Stimulated activated CD4-positive, alpha-beta T cell treated with anti-CD3 and anti-CD28 coated beads, Interleukin-4, amount 100 ng/mL, for 1 hour (primary cell): ENCODE measurements around the gene PRKAR2B.
"Not testable (repeated sequence)": the region's sequence is repeated elsewhere in the genome, so short reads cannot be mapped to it uniquely, and the experiment has no call there.

Experiments
- DNase-seq: peaks from one replicate; pipeline ENCODE4 v3.0.0-alpha.2; 2020

Gene PRKAR2B

DNA sequence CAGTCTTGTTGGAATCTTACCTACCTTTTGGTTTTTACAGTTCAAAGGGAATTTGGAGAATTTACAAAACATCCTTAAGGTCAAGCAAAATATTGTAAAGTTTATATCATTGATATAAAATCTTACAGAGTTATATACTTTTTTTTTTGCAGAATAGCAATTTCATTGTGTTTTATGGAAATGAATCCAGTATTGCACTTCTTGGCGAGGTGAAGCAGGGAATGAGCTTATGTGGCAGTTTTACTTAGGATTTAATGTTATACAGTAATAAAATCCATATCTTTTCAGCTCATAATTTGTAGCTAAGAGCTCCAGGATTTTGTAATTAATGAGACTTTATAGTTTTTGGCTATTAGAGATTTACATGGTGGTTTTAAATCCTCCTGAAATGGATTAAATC is 5.0 kb downstream of the PRKAR2B start:
- no peak for DNase-seq

DNA sequence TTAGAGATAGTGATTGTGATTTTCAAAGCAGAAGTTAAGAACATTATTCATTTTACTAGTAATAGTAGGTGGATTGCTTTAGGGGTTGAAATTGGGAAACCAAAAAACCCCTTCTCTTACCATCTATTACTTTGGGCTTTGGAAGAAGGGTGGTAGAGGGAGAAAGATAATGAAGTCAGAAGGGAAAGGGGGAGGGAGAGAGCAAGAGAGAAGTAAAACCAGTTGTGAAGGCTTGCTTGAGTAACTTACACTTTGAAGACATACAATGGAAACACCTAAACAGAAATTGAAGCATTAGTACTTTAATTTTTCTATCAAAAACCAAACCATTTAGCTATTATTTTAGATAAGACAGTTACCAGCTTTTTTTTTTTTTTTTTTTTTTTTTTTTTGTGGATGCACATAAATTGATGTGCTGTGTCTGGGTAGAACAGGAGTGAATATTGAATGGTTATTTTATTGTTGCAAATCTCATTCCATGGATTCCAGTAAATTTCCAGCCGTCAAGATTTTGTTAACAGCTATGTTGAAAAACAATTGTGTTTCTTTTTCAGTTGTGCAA is 5.5 kb downstream of the PRKAR2B start:
- DNase-seq = no peak

DNA sequence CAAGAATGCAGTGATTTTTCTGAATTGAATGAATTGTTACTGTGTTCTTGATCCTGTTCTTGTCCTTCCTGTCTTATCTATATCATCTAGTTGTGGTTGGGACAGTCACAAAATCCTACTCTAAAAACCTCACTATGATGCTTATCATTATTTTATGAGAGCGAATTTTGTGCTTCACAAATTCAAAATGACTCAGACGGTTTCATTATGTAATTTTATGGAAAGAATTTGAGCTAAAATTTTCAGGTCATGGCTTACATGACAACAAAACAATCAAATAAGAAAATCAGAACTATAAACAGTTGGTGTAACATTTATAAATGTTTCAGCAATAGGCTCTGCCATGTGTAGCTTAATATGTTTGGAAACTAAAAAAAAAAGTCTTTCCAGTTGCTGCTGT is 6.9 kb downstream of the PRKAR2B start:
- no peak for DNase-seq

DNA sequence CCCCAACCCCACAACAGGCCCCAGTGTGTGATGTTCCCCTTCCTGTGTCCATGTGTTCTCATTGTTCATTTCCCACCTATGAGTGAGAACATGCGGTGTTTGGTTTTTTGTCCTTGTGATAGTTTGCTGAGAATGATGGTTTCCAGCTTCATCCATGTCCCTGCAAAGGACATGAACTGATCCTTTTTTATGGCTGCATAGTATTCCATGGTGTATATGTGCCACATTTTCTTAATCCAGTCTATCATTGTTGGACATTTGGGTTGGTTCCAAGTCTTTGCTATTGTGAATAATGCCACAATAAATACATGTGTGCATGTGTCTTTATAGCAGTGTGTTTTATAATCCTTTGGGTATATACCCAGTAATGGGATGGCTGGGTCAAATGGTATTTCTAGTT is 10.5 kb downstream of the PRKAR2B start:
- not testable (repeated sequence) for DNase-seq

DNA sequence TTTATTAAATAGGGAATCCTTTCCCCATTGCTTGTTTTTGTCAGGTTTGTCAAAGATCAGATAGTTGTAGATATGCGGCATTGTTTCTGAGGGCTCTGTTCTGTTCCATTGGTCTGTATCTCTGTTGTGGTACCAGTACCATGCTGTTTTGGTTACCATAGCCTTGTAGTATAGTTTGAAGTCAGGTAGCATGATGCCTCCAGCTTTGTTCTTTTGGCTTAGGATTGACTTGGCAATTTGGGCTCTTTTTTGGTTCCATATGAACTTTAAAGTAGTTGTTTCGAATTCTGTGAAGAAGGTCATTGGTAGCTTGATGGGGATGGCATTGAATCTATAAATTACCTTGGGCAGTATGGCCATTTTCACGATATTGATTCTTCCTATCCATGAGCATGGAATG is 11.6 kb downstream of the PRKAR2B start:
- DNase-seq = not testable (repeated sequence)

DNA sequence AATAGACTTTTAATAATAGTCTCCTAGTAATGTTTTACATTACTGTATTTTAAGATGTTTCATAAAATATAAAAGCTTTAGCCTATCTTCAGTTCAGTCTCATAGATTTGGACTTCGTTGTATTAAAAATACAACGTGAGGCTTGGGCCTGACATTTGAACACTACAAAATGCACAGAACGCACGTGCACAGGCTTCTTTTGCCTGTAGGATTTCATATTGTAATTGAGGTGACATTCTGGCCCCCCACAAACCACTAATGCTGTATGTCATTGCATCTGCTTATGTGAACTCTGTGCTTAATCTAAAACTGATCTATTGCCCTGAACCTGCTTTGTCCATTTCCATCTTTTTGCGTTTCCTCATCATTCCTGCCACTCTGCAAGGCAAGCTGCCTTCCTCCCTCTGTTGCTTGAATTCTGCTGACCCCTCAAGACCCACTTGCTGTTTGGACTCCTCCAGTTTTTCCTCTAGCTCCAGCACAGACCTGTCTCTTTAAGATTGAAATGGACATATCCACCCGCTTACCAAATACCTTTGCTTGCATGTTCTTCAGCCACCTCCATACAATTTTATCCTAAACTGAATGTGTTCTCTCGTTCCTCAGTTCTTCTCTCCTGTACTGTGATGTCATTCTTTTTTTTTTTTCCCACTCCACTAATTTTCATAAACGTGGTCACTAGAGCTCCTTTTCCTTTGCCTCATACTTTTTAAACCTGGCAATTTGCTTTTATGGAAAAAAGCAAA is 12.4 kb downstream of the PRKAR2B start:
- no peak for DNase-seq

DNA sequence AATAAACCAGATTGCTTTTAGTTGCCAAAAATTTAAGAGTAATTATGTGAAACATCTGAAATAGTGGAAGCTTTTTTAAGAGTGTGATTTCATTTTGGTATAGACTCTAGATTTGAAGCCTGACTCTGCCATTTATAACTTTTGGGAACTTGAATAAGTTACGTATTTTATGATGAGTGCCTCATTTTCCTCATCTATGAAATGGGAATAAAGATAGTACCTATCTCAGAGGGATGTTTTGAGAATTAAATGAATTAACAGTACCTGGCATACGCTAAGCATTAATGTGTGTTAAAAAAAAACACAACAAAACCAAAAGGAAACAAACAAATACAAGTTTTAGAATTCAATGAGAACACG is 12.9 kb downstream of the PRKAR2B start:
- no peak for DNase-seq

DNA sequence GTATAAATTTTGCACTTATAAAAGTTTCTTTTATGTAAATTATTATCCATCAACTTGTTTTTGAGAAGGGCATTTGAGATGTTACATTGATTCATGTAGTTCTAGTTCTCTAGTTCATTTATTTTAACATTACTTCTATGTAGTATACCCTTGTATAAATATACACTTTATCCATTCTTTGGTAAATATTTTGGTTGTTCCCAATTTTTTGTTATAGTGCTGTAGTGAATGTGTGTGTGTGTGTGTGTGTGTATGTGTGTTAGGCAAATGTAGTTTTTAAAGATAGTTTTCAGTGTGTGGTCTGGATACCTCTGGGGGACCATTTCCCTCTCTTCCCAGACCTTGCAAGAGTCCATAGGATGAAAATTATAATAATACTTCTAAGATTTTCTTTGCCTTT is 15.0 kb downstream of the PRKAR2B start:
- no peak for DNase-seq

DNA sequence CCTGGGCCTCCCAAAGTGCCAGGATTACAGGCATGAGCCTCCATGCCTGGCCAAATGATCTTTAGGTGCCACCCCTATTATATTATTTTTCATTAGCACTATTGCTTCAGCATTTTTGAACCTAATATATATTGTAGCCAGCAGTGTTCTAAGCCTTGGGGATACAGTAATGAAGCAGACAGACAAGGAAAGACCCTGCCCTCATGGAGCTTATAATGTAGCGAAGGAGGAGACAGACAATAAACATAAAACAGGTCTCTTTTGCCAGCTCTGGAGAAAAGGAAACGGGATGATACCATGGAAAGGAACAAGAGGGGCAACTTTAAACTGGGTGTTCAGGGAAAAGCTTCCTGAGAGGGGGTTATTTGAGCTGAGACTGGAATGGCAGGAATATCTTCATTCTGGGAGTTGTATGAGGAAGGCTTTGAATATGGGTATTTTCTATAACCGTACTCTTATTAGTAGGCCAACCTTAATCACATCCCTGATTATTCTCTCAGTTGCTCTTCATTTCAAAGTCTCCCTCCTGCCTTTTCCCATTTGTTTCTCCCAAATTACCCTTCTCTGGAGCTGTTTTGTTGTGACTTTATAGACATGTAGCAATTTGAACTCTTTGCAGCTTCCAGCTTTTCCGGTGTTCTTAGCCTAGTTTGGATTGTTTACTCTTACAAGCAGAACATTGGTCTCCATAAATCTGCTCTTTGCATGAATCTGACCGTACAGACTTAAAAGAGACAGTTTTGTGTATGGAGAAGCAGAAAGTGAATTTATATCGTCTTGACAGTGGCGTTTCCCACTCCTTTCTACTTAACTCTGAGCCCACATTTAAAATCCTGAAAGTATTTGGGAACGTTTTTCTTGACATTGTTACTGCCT is 19.0 kb downstream of the PRKAR2B start:
- DNase-seq = no peak

DNA sequence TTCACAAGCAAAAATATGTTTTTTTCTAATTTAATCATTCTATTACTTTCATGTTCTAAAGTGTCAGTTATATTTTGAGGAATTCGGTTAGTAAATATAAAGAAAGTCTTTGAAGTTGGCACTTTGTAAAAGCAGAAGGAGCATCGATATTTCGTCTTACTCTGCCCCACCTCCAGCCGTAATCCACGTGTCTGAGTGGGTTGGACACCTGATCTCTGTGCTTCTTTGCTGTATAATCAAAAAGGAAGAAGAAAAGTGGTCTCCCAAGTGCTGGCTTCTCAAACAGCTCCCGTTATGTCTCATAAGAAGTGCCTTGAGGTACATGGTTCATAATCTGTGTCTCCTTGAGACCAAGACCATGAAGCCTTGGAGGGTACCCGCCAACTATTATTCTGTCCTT is 19.8 kb downstream of the PRKAR2B start:
- no peak for DNase-seq

DNA sequence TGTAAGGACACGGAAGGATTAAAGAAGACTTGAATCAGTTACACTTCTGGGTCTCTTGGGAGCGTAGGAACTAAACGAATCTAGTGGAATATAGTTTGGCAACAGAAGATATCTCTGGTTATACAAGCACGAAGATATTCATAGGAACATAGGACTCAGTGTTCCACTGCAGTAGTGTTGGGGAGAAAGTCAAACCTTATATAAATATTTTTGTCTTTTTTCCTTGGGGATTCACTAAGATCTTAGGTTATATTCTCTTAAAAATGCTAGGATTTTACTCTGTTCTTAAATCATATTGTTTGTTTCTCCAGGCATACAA is 21.4 kb downstream of the PRKAR2B start:
- DNase-seq = no peak

DNA sequence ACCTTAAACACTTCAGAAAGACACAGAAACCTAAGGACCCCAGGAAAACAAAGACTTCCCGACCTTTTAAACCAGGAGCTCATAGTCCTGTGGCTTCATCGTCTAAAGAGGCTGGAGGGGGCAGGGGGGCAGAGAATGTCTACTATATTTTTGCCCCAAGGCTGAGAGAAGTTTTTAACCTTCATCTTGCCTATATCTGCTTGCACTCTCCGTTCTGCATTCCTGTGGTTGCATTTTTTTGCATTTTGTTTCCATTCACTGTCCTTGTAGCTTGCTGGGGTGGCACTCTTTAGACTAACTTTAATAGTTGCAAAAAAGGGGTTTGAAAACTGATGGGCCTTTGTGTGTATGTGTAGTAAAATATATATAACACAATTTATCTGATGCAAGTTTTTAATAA is 23.7 kb downstream of the PRKAR2B start:
- DNase-seq = no peak

DNA sequence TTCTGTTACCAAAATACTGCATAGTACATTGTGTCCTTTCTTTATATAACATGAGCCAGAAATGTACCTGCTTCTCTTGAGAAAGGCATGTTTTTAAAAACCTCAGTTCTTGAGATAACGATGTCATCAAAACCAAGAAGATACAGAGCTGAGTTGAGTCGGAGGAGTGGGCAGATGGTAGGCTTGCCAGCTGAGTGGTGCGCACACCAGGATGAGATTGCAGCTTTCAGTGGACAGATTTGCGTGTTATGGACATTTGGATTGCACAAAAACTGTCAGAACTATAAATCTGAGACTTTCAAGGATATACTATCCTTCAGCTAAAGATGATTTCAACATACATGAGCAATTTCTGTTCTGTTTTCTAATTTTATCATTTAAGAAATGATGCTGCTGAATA is 25.0 kb downstream of the PRKAR2B start:
- no peak for DNase-seq

DNA sequence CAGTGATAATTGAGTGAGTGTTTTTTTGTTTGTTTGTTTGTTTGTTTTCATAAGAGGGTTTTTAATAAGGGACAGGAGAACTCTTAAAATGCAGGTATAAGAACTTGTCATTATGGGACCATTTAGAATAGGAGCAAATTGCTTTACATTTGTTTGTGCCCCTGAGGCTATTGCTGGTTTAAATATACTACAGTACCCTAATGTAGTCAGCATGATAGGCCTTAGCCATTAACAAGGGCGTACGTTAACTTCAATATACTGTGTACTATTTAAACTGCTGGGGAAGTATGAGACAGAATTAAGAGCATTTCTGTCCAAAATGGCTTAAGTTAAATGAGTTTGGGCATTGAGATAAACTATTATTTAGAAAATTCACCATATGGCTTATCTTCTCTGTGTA is 26.2 kb downstream of the PRKAR2B start:
- DNase-seq = no peak

DNA sequence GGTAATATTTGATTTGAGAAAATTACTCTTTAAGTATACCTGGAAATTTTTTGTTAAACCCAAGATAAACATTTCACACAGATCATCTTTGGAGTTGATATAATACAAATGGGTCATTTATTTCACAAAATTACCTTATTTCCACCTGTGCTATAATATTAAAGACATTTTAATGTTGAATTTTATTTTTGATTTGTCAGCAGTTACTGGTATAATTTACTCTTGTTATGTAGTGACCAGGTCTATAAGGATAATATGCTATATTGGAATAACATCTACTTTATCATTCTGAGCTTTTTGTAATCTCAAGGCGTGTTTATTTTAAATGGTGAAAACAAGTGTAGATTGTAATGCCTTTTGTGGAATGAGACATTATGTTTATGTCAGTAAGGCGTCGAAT is 26.6 kb downstream of the PRKAR2B start:
- DNase-seq = no peak

DNA sequence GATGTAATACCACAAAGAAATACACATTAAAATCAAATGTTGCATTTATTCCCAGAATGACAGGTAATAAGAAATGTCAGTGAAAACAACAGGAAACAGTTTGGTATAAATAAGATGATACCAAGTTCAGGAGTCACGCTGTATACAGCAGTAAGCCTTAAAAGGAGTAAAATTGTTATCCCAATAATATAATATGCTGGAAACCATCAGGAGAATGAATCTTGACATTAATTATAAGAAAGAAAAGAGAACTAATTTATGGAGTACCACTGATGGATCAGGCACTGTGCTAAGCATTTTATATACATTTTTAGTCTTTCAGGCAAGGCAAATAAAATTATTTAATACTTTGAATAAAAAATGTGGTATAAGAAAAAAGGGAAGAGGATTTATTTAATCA is 27.6 kb downstream of the PRKAR2B start:
- no peak for DNase-seq

DNA sequence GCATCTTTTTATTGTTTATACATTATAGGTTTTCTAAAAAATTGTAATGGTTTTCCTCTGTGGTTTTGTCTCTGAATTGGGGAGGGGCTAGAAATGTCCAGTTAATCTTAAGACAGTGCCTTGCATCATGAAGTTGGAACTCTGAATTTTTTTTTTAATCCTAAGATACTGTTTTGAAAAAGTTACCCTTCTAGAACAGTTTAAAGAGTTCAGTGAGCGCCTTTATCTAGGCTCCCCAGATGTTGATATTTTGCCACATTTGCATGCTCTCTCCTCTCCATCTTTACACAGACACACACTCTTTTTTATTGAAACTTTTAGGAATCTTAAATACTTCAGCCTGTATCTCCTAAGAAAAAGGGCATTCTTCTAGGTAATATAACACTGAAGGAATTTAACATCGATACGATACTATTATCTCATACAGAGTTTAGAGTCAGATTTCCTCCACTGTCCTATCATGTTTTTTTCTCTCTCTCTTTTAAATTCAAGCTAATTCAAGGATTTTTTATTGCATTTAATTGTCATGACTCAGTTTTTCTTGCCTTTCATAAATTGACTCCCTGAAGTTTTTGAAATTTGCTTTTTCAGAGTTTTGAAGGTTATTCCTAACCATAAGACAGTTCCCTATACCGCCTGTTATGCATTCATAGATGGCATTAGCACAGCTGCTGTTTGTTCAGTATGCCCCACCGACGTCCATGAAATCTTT is 31.5 kb downstream of the PRKAR2B start:
- no peak for DNase-seq

DNA sequence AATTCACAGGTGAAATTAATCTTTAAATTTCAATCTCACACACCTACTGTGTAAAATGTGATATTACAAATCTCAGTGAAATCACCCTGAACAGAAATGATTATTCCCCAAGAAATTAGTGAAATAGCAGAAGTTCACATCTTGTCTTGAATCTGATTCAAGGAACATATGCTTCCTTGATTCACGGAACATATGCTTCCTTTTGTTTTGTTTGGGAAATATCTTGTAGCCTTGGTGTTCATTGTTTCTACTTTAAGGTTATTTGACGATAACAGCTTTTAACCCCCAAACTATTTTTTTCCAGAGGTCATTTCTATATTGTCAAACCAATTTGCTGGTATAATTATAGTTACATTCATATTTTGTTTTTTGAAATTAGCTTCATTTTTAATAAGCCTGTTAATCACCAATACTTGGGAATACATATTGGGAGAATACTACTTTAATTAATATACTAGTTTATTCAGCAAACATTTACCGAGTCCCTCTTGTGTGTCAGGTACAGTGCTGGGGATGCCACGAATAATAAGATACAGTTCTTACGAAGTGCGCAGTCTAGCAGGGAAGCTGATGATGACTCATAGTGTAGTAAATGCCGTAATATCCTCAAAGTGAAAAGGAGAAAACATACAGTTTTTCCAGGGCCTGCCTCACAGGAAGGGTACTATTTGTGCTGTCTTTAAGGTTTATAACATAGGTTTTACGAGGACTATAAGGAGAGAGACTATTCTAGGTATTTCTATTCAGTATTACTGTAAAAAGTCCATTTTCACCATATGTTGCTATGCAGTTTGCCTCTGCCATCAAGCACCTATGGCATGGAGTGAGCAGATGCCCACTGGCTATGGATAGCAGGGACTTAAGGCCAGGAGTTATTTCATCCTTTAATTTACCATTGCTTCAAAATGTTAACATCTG is 32.5 kb downstream of the PRKAR2B start:
- no peak for DNase-seq

DNA sequence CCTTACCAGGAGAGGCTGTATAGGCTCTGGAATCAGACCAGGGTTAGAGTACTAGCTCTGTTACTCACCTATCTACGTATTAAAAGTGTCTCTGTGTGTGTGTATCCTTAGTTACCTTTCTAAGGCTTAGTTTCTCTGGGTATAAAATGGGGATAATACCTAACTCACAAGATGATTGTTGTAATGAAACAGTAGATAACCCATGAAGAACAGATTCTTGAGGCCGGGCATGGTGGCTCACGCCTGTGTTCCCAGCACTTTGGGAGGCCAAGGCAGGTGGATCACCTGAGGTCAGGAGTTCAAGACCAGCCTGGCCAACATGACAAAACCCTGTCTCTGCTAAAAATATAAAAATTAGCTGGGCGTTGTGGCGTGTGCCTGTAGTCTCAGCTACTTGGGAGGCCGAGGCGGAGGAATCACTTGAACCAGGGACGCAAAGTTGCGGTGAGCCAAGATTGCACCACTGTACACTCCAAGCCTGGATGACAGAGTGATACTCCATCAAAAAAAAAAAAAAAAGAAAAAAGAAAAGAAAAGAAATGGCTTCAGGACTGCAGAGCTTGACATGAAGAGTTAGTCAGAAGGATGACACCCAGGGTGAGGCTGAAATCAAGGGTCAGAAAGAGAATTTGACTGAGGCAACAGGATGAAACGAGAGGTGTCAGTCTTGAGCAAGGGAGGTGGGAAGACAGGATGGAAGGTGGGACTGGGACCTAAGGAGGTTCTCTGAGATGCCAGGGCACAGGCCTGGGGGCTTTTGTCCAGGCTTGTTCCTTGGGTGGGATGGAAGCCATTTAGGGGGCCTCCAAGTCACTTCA is 33.4 kb downstream of the PRKAR2B start:
- no peak for DNase-seq

DNA sequence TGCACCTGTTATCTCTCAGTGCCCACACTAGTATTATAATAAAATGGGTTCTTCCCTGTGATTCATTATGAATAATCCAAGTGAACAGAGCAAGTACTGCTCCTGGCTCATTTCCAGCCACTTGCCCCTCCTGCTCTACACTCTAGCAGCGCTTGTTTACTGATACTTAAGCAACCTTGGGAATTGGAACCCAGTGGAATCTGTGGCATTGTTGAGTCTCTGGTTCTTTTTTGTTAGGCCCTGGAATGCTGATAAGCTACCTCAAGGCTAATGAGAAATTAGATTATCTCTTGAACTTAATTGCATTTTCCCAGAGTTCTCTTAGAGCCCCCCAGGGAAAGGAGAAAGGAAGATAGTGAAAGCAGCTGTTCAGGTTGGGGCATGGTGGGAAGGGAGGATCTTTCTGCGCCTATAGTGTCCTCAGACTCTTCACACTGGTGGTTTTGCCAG is 34.0 kb downstream of the PRKAR2B start:
- DNase-seq = no peak

DNA sequence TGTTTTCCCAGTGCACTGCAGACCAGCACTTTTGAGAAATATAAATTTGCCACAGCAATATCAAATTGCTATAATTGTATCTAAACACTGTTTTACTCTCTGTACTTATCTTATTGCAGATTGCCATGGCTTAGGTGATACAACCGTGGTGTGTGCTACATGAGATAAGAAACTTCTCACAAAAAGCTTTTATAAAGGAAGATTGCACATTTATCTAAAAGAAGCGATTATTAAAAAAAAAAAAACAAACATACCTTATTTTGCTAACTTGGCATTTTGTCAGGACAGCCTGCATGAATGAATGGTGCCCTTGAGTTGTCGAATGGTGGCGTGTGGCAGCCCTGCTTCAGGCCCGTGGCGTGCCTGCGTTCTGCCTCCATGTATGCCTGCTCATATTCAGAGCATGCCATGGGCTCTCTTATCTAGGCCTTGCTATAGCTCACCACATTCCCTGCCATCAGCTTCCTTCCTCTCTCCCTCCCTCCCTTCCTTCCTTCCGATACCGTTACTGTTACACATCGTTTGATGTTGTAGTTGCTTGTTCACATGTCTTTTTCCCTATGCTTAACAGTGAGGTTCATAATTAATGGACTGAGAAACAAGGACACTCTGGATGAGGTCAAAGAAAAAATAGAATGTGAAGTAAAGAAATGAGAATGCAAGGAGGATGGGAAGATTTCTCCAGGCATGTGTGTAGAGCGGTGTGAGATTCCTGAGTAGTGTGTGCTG is 34.9 kb downstream of the PRKAR2B start:
- DNase-seq = no peak
